Esophagus squamous epithelium (tissue), 4 donors: Measurements from ENCODE around the gene FOXK2.

Source experiments
- POLR2A ChIP-seq, 4 donors: fragments of 450-650 bp; IDR thresholded peaks; one replicate each; pipeline ENCODE4 v1.6.1; 2017; ENCODE audit warnings: antibody characterized with exemption in 4 of 4, mild to moderate bottlenecking in 4 of 4, moderate library complexity in 3 of 4
- TF ChIP-seq, protein P1 (sequence below), 6 experiments: fragments of 450-650 bp in 4 of 6; fragments of 200-600 bp in 2 of 6; sonication (generic) in 2 of 6; IDR thresholded peaks; one replicate each; pipeline ENCODE4 v1.5.1; 2016 to 2019; ENCODE audit warnings: antibody characterized with exemption in 6 of 6, mild to moderate bottlenecking in 4 of 6, moderate library complexity in 4 of 6

DNA sequence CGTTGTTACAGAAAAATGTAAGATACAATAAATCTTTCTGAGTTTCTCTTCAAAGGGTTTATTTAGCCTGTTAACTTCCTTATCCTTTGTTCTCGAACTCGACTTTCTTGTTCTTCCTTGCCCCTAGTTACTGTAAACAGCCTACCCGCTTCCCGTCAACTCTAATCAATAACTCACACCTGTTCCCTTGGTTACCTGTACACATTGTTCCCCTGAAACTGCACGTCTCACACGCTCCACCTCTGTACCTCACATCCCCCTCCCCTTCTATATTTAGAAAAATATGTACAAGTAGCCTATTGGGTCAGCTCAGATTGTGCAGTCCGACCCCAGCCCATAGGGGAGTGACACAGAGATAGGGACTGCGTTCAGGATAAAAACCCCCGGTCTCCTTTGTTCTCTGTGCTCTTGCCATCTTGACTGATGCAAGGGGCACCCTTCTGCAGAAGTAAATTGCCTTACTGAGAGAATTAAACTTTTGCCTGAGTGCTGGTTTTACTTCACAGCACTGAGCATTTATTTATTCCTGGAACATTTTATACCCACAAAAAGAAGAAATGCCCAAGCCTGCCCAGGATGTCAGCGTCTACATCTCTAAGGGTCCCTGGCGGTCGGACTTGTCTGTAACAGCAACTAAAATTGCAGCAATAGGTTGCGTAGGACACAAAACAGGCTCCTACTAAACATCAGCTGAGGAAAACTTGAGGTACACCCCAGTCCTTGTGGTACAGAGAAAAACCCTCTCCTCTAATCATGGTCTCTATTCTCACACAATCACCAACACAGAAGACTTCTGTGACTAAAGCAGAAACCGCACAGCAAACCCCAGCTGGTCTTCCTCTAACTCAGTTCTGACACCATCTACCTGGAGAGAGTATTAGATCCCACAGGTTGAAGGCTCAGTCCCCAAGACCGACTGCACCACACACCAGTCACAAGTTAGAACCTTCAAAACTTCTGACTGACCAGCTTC lies 117.4 kb downstream of the FOXK2 start:
- TF ChIP-seq, protein P1, sequence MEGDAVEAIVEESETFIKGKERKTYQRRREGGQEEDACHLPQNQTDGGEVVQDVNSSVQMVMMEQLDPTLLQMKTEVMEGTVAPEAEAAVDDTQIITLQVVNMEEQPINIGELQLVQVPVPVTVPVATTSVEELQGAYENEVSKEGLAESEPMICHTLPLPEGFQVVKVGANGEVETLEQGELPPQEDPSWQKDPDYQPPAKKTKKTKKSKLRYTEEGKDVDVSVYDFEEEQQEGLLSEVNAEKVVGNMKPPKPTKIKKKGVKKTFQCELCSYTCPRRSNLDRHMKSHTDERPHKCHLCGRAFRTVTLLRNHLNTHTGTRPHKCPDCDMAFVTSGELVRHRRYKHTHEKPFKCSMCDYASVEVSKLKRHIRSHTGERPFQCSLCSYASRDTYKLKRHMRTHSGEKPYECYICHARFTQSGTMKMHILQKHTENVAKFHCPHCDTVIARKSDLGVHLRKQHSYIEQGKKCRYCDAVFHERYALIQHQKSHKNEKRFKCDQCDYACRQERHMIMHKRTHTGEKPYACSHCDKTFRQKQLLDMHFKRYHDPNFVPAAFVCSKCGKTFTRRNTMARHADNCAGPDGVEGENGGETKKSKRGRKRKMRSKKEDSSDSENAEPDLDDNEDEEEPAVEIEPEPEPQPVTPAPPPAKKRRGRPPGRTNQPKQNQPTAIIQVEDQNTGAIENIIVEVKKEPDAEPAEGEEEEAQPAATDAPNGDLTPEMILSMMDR (IDR thresholded peaks at IDR 0.05): no peak
- no peak for TF ChIP-seq POLR2A (IDR thresholded peaks at IDR 0.05)
